Measurements from ENCODE around the gene KLK15.

The KLK15 gene

GRCh38 chr19:50833117-50833801 is at the start of gene KLK15:
TSS of gene KLK15 (minus strand) at chr19:50833574. CDS start at chr19:50831492, 2,082 bp downstream.
- DNase-seq, result no peak

- no peak for DNase-seq
These were observed 48.8 kb upstream of the KLK15 start for GRCh38 chr19:50882188-50882587.

- no peak for DNase-seq
These were observed 46.9 kb upstream of the KLK15 start for GRCh38 chr19:50880241-50880640.

GRCh38 chr19:50878851-50879250 is 45.5 kb upstream of the KLK15 start:
- DNase-seq, result no peak

GRCh38 chr19:50877338-50877737 is 44.0 kb upstream of the KLK15 start:
- no peak for DNase-seq

GRCh38 chr19:50876456-50876855 is 43.1 kb upstream of the KLK15 start:
- no peak for DNase-seq

GRCh38 chr19:50875795-50876422 is 42.5 kb upstream of the KLK15 start:
- DNase-seq, result no peak

GRCh38 chr19:50874211-50874610 is 40.8 kb upstream of the KLK15 start:
- no peak for DNase-seq

GRCh38 chr19:50873056-50873455 is 39.7 kb upstream of the KLK15 start, which contains the start of gene KLK2:
TSS of gene KLK2 (plus strand) at chr19:50873439. CDS start at chr19:50873474, 35 bp downstream.
- DNase-seq, result no peak

- DNase-seq, result no peak
These were observed 37.2 kb upstream of the KLK15 start for GRCh38 chr19:50870417-50871089.

GRCh38 chr19:50869479-50869878 is 36.1 kb upstream of the KLK15 start:
- DNase-seq, result no peak

GRCh38 chr19:50861496-50862286 is 28.3 kb upstream of the KLK15 start:
- no peak for DNase-seq

GRCh38 chr19:50861010-50861409 is 27.6 kb upstream of the KLK15 start:
- no peak for DNase-seq

GRCh38 chr19:50859849-50860248 is 26.5 kb upstream of the KLK15 start:
- DNase-seq, result no peak

- no peak for DNase-seq
These were observed 25.5 kb upstream of the KLK15 start for GRCh38 chr19:50858886-50859285.

GRCh38 chr19:50857366-50857765 is 24.0 kb upstream of the KLK15 start:
- no peak for DNase-seq

- no peak for DNase-seq
These were observed 21.4 kb upstream of the KLK15 start, which contains the start of gene KLK3 for GRCh38 chr19:50854636-50855410. TSS of gene KLK3 (plus strand) at chr19:50854915. CDS start at chr19:50854956, 41 bp downstream.

GRCh38 chr19:50851620-50852019 is 18.2 kb upstream of the KLK15 start:
- DNase-seq, result no peak

- no peak for DNase-seq
These were observed 17.4 kb upstream of the KLK15 start for GRCh38 chr19:50850738-50851137.

- no peak for DNase-seq
These were observed 11.0 kb upstream of the KLK15 start for GRCh38 chr19:50844296-50844935.

GRCh38 chr19:50843701-50844221 is 10.4 kb upstream of the KLK15 start:
- DNase-seq, result no peak
